Esophagus squamous epithelium (tissue), 5 donors: ENCODE results near the gene ZIC2. TPM values are rescaled to one million over a fixed set of nuclear protein-coding genes. Genes with fewer than 3 reads are reported as not detected.

Source experiments
- DNase-seq: peaks from one replicate; lab custom pipeline; 2025; lab: John Stamatoyannopoulos, UW
- H3K27ac ChIP-seq, 4 donors: fragments of 200-600 bp; sonication (generic); one replicate each; pipeline ENCODE4 v1.5.1; 2016 to 2019; ENCODE audit warnings: mild to moderate bottlenecking in 1 of 4
- H3K27me3 ChIP-seq, 4 donors: fragments of 200-600 bp; sonication (generic); 1 replicate in 3 of 4; 2 replicates in 1 of 4; pipeline versions ENCODE4 v1.5.1 to v1.6.0; 2017 to 2021; ENCODE audit warnings: antibody characterized with exemption in 1 of 4
- H3K36me3 ChIP-seq, 3 donors: fragments of 200-600 bp; sonication (generic); one replicate each; pipeline ENCODE4 v1.5.1; 2016 to 2019
- H3K4me1 ChIP-seq, 3 donors: fragments of 200-600 bp; sonication (generic); one replicate each; pipeline ENCODE4 v1.5.1; 2017 to 2019
- H3K4me3 ChIP-seq, 4 donors: fragments of 200-600 bp; sonication (generic); 1 replicate in 3 of 4; 2 replicates in 1 of 4; pipeline ENCODE4 v1.5.1; 2016 to 2019; ENCODE audit warnings: mild to moderate bottlenecking in 2 of 4, moderate library complexity in 1 of 4
- H3K9me3 ChIP-seq, 3 donors: fragments of 200-600 bp; sonication (generic); one replicate each; pipeline ENCODE4 v1.5.1; 2016 to 2019
- CTCF ChIP-seq, 6 experiments: fragments of 450-650 bp in 4 of 6; fragments of 200-600 bp in 2 of 6; sonication (generic) in 2 of 6; IDR thresholded peaks; one replicate each; pipeline ENCODE4 v1.5.1; 2016 to 2019; ENCODE audit warnings: antibody characterized with exemption in 6 of 6, mild to moderate bottlenecking in 4 of 6, moderate library complexity in 4 of 6
- POLR2A ChIP-seq, 4 donors: fragments of 450-650 bp; IDR thresholded peaks; one replicate each; pipeline ENCODE4 v1.6.1; 2017; ENCODE audit warnings: antibody characterized with exemption in 4 of 4, mild to moderate bottlenecking in 4 of 4, moderate library complexity in 3 of 4
- WGBS, 2 donors: methylation state at CpG; one replicate each; pipeline ENCODE4 v1.1.5; 2018; 5-methylcytosine and 5-hydroxymethylcytosine counted together
- intact Hi-C: fragments of 100-400 bp; cut with DNase I; formaldehyde crosslinking; loops from one replicate; pipeline ENCODE4 v1.15.0; 2022
- total RNA-seq, 4 donors: library from RNA; depleted of rRNA; stranded (reverse); fragments of >200 nt; gene quantifications; one replicate each; pipeline ENCODE4 v1.1.0, GENCODE V29; 2016
- donor health status: DM: yes; HTN: yes; CAD: no.

ZIC2 gene
- total RNA-seq, 4 donors from 2014 or later: under 0.01 TPM; not detected in 3

- no peak for TF ChIP-seq POLR2A (IDR thresholded peaks at IDR 0.05)
- TF ChIP-seq CTCF (IDR thresholded peaks at IDR 0.05): no peak
- peaks cover 15 to 100% (median 51%) of the 10 kb centered on the region in 4 donors for H3K27me3 ChIP-seq
- H3K36me3 ChIP-seq: no peaks in the 10 kb centered on the region
- intact Hi-C loops: no loop called here
- DNase-seq: no peak
- no peak overlapping the region for H3K27ac ChIP-seq
- H3K9me3 ChIP-seq: no peaks in the 10 kb centered on the region
- WGBS, 2 donors: 68 to 78% methylated on average over 5 to 8 of the region's 9 CpGs
- no peak overlapping the region for H3K4me3 ChIP-seq
- peaks cover 17 to 26% (median 22%) of the 10 kb centered on the region in 3 donors for H3K4me1 ChIP-seq
Observed at GRCh38 chr13:99965329-99966000, 16.1 kb upstream of the ZIC2 start.

GRCh38 chr13:99966064-99966805, 15.3 kb upstream of the ZIC2 start:
- WGBS, 2 donors: 68 to 71% methylated on average over 6 to 8 of the region's 8 CpGs
- DNase-seq: no peak
- intact Hi-C loops: no loop called here
- no peak for TF ChIP-seq POLR2A (IDR thresholded peaks at IDR 0.05)
- no peak for TF ChIP-seq CTCF (IDR thresholded peaks at IDR 0.05)
- peaks cover 17 to 34% (median 29%) of the 10 kb centered on the region in 3 donors for H3K4me1 ChIP-seq
- H3K27me3 ChIP-seq: peaks cover 15 to 100% (median 45%) of the 10 kb centered on the region in 4 donors
- no peaks in the 10 kb centered on the region for H3K9me3 ChIP-seq
- no peak overlapping the region for H3K4me3 ChIP-seq
- H3K36me3 ChIP-seq: no peaks in the 10 kb centered on the region
- H3K27ac ChIP-seq: no peak overlapping the region

- intact Hi-C loops: no loop called here
- 63 to 70% methylated on average over 9 of the region's 9 CpGs for WGBS, 2 donors
- no peak overlapping the region for H3K27ac ChIP-seq
- no peak for DNase-seq
- peaks cover 0 to 8% (median 0%) of the 10 kb centered on the region in 3 donors for H3K9me3 ChIP-seq
- peaks cover 24 to 46% (median 35%) of the 10 kb centered on the region in 3 donors for H3K4me1 ChIP-seq
- peaks cover 24 to 100% (median 52%) of the 10 kb centered on the region in 4 donors for H3K27me3 ChIP-seq
- TF ChIP-seq CTCF (IDR thresholded peaks at IDR 0.05) (no peak), POLR2A (IDR thresholded peaks at IDR 0.05) (no peak)
- H3K4me3 ChIP-seq: no peak overlapping the region
- H3K36me3 ChIP-seq: no peaks in the 10 kb centered on the region
Observed at GRCh38 chr13:99967498-99967868, 14.1 kb upstream of the ZIC2 start.

- no peak for DNase-seq
- H3K4me1 ChIP-seq: peaks cover 24 to 47% (median 35%) of the 10 kb centered on the region in 3 donors
- no peak for TF ChIP-seq CTCF (IDR thresholded peaks at IDR 0.05)
- TF ChIP-seq POLR2A (IDR thresholded peaks at IDR 0.05): no peak
- H3K27me3 ChIP-seq: peaks cover 29 to 100% (median 53%) of the 10 kb centered on the region in 4 donors
- peak overlapping the region; percentile 7 to 59 (median 22) for H3K4me3 ChIP-seq
- intact Hi-C loops: no loop called here
- H3K27ac ChIP-seq: no peak overlapping the region
- H3K36me3 ChIP-seq: no peaks in the 10 kb centered on the region
- H3K9me3 ChIP-seq: peaks cover 0 to 13% (median 0%) of the 10 kb centered on the region in 3 donors
- WGBS, 2 donors: 25 to 28% methylated on average over 14 to 15 of the region's 58 CpGs
Observed at GRCh38 chr13:99967869-99968520, 13.6 kb upstream of the ZIC2 start.
